Measurements from ENCODE around the gene ALOXE3.
"Not testable (repeated sequence)": the region's sequence is repeated elsewhere in the genome, so short reads cannot be mapped to it uniquely, and the experiment has no call there.

ALOXE3 gene

GRCh38 chr17:8091033-8091687 is 27.2 kb downstream of the ALOXE3 start:
- DNase-seq (ENCODE audit: low spot score), result no peak

- DNase-seq (ENCODE audit: low spot score), result no peak
Observed at GRCh38 chr17:8089728-8090127, 28.6 kb downstream of the ALOXE3 start.

GRCh38 chr17:8087952-8088230 is 30.4 kb downstream of the ALOXE3 start:
- DNase-seq (ENCODE audit: low spot score), result no peak

GRCh38 chr17:8087075-8087951 is 31.0 kb downstream of the ALOXE3 start, which contains the start of gene ALOX12B:
Gene ALOX12B, minus strand, starts transcription at chr17:8087716. Its CDS starts 274 bp downstream, at chr17:8087442.
- DNase-seq (ENCODE audit: low spot score), result no peak

- no peak for DNase-seq (ENCODE audit: low spot score)
Observed at GRCh38 chr17:8084250-8084649, 34.1 kb downstream of the ALOXE3 start.

GRCh38 chr17:8082292-8082691 is 36.0 kb downstream of the ALOXE3 start:
- no peak for DNase-seq (ENCODE audit: low spot score)

GRCh38 chr17:8081876-8082275 is 36.4 kb downstream of the ALOXE3 start:
- DNase-seq (ENCODE audit: low spot score), result no peak

GRCh38 chr17:8080799-8081219 is 37.5 kb downstream of the ALOXE3 start:
- DNase-seq (ENCODE audit: low spot score), result no peak

GRCh38 chr17:8080208-8080798 is 38.0 kb downstream of the ALOXE3 start:
- DNase-seq (ENCODE audit: low spot score), result no peak

GRCh38 chr17:8079291-8080207 is 38.8 kb downstream of the ALOXE3 start:
- peak; percentile 80 for DNase-seq (ENCODE audit: low spot score)

- not testable (repeated sequence) for DNase-seq (ENCODE audit: low spot score)
Observed at GRCh38 chr17:8077939-8078338, 40.4 kb downstream of the ALOXE3 start.

- no peak for DNase-seq (ENCODE audit: low spot score)
Observed at GRCh38 chr17:8076502-8077266, 41.6 kb downstream of the ALOXE3 start.

- no peak for DNase-seq (ENCODE audit: low spot score)
Observed at GRCh38 chr17:8075574-8076342, 42.6 kb downstream of the ALOXE3 start.

- DNase-seq (ENCODE audit: low spot score), result no peak
Observed at GRCh38 chr17:8075081-8075480, 43.2 kb downstream of the ALOXE3 start.

- DNase-seq (ENCODE audit: low spot score), result no peak
Observed at GRCh38 chr17:8074554-8074953, 43.8 kb downstream of the ALOXE3 start.

- peak; percentile 84 for DNase-seq (ENCODE audit: low spot score)
Observed at GRCh38 chr17:8073627-8074484, 44.5 kb downstream of the ALOXE3 start.

- peak; percentile 15 for DNase-seq (ENCODE audit: low spot score)
Observed at GRCh38 chr17:8072729-8073461, 45.4 kb downstream of the ALOXE3 start.

- DNase-seq (ENCODE audit: low spot score), result no peak
Observed at GRCh38 chr17:8072341-8072728, 46.0 kb downstream of the ALOXE3 start.

GRCh38 chr17:8071496-8071895 is 46.8 kb downstream of the ALOXE3 start:
- no peak for DNase-seq (ENCODE audit: low spot score)
